Hepatic stellate cell (primary cell): ENCODE data around the gene CPLX1.
"Not testable (repeated sequence)": the region's sequence is repeated elsewhere in the genome, so short reads cannot be mapped to it uniquely, and the experiment has no call there.

Experiments
- DNase-seq: peaks from one replicate; pipeline ENCODE4 v3.0.0; 2011; ENCODE audit warnings: low spot score

CPLX1 gene

GRCh38 chr4:757111-757510, 68.8 kb downstream of the CPLX1 start:
- no peak for DNase-seq

DNA sequence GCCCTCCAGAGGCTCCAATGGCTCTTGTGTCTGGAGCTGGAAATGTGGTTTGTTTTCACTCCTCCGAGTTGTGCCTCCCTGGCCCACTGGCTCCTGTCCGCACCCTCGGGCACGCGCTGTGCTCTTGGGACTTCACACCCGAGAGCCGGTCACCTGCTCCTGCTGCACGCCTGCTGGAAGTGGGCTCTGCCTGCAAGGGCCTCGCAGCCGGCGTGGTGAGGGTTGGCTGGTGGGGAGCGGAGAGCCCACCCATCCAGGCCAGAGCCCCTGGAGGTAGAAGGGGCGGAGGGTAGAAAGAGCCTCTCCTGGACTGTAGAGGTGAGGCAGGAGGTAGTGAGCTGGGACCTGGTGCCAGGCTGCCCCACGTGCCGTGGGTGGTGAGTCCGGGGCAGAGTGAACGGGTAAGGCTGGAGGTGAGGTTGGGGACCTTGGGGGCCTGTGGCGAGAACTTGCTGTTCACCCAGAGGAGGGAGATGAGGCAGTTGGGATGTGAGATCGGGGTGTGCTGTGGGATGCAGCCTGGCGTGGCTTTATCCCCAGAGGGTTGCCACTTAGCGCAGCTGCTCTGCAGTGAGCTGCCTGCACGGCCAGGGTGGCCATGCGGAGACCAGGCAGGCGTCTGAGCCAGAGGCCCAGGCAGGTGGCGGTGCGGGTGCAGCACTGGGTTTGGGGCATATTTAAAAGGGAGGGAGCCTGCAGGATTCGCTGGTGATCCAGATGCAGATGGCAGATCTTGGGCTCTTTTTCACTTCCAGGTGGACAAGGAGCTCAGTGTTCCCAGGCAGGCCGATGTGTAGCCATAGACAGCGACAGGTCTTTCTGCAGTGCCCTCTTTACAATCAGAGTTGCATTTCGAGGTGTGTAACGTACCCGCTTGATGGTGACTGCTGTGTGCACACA, 71.5 kb downstream of the CPLX1 start:
- DNase-seq = no peak

DNA sequence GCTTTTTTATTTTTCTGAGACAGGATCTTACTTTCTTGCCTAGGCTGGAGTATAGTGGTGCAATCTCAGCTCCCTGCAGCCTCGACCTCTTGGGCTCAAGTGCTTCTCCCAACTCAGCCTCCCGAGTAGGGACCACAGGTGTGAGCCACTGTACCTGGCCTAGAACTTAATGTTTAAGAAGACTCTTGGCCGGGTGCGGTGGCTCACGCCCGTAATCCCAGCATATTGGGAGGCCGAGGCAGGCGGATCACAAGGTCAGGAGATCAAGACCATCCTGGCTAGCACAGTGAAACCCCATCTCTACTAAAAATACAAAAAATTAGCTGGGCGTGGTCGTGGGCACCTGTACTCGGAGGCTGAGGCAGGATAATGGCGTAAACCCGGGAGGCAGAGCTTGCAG, 72.7 kb downstream of the CPLX1 start:
- DNase-seq = not testable (repeated sequence)

- DNase-seq = no peak
Observed at GRCh38 chr4:752196-752861, 73.6 kb downstream of the CPLX1 start.

- no peak for DNase-seq
Observed at GRCh38 chr4:751676-752075, 74.3 kb downstream of the CPLX1 start.

DNA sequence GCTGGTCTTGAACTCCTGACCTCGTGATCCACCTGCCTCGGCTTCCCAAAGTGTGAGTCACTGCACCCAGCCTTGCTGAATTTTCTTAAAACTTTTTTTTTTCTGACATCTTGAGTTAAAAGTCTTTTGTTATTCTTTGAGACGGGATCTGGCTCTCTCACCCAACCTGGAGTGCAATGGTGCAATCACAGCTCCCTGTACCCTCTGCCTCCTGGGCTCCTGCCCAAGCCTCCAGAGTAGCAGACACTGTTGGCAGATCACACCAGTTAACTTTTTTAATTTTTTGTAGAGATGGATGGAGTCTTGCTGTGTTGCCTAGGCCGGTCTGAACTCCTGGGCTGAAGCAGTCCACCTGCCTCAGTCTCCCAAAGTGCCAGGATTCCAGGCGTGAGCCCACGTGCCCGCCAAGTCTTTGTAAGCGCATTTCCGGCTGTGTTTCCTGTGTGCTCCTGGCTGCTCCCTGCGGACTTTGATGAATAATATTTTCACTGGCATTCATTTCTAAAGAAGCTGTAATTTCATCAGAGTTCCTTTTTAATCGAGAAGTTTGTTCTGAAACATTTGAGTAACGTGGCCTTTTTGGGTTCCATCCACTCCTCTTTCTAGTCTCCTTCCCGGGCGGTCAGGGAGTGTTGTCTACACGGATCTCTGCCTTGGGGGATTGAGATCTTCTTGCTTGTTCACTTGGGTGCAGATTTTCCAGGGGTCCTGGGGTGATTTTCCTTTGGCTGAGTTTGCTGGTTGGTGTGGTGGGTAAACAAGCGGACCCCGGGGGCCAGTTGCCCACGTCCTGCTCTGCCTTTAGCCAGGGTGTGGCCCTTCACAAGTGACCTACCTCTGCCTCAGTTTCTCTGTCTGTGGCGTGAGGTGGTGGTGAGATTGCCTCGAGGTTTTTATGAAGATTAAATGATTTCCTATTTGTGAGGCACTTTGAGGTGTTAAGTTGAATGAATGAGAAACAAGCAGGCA, 75.9 kb downstream of the CPLX1 start:
- DNase-seq = no peak

GRCh38 chr4:748461-748860, 77.5 kb downstream of the CPLX1 start:
- DNase-seq = no peak

DNA sequence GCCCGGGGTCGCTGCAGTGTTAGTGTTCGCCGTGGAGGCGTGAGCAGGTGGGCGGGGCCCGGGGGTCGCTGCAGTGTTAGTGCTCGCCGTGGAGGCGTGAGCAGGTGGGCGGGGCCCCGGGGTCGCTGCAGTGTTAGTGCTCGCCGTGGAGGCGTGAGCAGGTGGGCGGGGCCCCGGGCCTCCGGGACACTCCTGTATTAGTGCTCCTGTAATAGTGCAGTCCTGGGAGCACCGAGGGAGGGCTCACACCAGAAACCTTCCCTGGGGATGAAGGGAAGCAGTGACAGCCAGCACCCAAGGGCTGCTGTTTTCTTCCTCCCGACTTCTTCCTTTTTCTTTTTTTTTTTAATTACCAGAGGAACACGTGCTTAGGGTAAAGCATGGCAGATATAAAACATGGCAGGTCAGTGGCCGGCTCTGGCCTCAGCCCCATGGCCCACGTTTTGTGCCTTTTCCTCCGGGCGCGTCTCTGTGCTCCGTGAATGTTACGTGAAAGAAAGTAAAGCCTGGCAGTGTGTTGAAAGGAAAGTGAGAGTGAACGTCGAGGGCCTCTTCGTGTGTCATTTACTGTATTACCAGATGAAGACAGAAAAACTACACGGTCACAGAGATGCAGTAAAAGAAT, 78.3 kb downstream of the CPLX1 start:
- no peak for DNase-seq

DNA sequence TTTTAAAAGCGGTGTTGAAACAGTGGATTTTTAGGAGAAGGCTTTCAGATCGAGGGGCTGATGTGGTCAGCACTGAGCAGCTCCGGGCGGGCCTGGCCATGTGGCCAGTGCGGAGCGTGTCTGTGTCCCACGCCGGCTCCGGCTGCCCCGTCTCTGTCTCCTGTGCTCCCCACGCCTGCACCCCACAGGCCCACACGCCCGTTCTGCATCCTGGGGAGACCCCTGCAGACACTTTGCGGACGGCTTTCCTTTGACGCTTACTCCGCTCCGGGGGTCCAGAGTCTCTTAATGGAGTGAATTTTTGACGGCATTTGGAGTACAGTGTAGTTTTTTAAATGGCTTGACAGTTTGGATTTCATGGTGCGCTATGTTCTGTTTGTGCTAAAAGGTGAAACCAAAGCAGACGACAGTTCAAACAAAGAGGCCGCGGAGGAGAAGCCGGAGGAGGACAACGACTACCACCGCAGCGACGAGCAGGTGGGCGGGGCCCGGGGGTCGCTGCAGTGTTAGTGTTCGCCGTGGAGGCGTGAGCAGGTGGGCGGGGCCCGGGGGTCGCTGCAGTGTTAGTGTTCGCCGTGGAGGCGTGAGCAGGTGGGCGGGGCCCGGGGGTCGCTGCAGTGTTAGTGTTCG, 81.6 kb downstream of the CPLX1 start:
- DNase-seq = no peak

GRCh38 chr4:743463-744211, 82.3 kb downstream of the CPLX1 start:
- peak; percentile 50 for DNase-seq

- DNase-seq = peak; percentile 87
Observed at GRCh38 chr4:742742-743311, 83.1 kb downstream of the CPLX1 start.

- DNase-seq = no peak
Observed at GRCh38 chr4:742096-742741, 83.7 kb downstream of the CPLX1 start.

- peak; percentile 47 for DNase-seq
Observed at GRCh38 chr4:740656-741282, 85.2 kb downstream of the CPLX1 start.

DNA sequence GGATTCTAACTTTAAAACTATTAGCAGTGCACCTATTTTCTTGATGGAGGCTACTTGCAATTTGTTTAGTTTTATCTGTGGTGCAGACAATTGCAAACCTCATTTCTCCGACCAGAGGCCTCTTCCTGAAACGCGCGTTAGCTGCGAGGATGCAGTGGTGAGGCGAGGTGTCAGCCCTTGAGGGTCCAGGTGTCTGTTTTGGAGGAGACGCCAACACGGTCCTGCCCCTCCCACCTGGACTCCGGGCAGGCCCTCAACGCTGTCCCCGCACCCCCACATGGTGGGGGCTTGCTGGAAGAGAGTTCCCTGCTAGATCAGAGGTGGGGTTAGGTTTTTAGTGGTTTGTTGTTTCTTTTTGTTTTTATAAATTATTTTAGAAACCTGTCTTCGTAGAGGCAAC, 85.9 kb downstream of the CPLX1 start:
- DNase-seq = no peak

DNA sequence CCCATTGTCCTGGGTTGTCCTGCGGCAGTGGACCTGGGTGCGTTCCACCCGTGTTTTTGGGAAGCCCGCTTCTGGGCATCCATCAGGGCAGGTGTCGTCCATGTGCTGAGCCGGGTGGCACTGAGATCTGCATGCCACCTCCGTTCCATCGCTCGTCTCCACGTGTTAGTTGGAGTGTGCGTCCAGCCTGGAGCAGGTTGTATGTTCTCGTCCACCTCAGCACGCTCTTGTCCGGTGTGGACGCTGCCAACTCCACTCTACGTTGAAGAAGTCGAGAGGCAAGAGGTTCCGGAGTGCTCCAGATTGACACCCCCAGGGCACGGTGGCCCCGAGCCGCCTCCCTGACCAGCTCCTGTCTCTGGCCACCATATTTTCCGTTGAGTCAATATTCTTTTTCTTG, 86.4 kb downstream of the CPLX1 start:
- no peak for DNase-seq

GRCh38 chr4:738781-739280, 87.1 kb downstream of the CPLX1 start:
- DNase-seq = no peak

GRCh38 chr4:736561-736960, 89.4 kb downstream of the CPLX1 start:
- not testable (repeated sequence) for DNase-seq

- no peak for DNase-seq
Observed at GRCh38 chr4:735583-735982, 90.3 kb downstream of the CPLX1 start.
